Neural progenitor cell (in vitro differentiated cells): ENCODE results near the gene SLC16A2. TPM values are rescaled to one million over a fixed set of nuclear protein-coding genes. Genes with fewer than 3 reads are reported as not detected.

ENCODE experiments used
- DNase-seq: peaks from one replicate; pipeline ENCODE4 v3.0.0-alpha.2; 2016; ENCODE audit warnings: low spot score
- H2AFZ ChIP-seq: fragments of 200-600 bp; sonication (generic); replicated peaks from 2 replicates; pipeline ENCODE4 v1.6.1; 2016; ENCODE audit warnings: antibody characterized with exemption
- H3F3A ChIP-seq: fragments of 200-600 bp; sonication (generic); 2 replicates; pipeline ENCODE4 v1.6.1; 2016; ENCODE audit warnings: antibody characterized with exemption, low read depth
- H3K27ac ChIP-seq: fragments of 200-600 bp; sonication (generic); 2 replicates; pipeline ENCODE4 v1.5.1; 2016; ENCODE audit warnings: mild to moderate bottlenecking
- H3K27me3 ChIP-seq: fragments of 200-600 bp; sonication (generic); 2 replicates; pipeline ENCODE4 v1.6.1; 2016; ENCODE audit warnings: mild to moderate bottlenecking, moderate library complexity
- H3K36me3 ChIP-seq: fragments of 200-600 bp; sonication (generic); 2 replicates; pipeline ENCODE4 v1.5.1; 2016
- H3K4me1 ChIP-seq: fragments of 200-600 bp; sonication (generic); 2 replicates; pipeline ENCODE4 v1.6.1; 2016; ENCODE audit warnings: mixed run types
- H3K4me2 ChIP-seq: fragments of 200-600 bp; sonication (generic); 2 replicates; pipeline ENCODE4 v1.6.1; 2016
- H3K4me3 ChIP-seq: fragments of 200-600 bp; sonication (generic); 2 replicates; pipeline ENCODE4 v1.5.1; 2016
- H3K79me2 ChIP-seq: fragments of 200-600 bp; sonication (generic); 2 replicates; pipeline ENCODE4 v1.6.1; 2016; ENCODE audit warnings: low read depth
- H3K9ac ChIP-seq: fragments of 200-600 bp; sonication (generic); 2 replicates; pipeline ENCODE4 v1.6.1; 2016
- H3K9me3 ChIP-seq: fragments of 200-600 bp; sonication (generic); 2 replicates; pipeline ENCODE4 v1.5.1; 2016; ENCODE audit warnings: low read depth
- H4K20me1 ChIP-seq: fragments of 200-600 bp; sonication (generic); 2 replicates; pipeline ENCODE4 v1.6.1; 2016; ENCODE audit warnings: low read depth
- H3K27ac Mint-ChIP-seq: 3 replicates; pipeline ENCODE4 v1.8.0; 2021; ENCODE audit warnings: mixed read lengths
- H3K27me3 Mint-ChIP-seq: 2 replicates; pipeline ENCODE4 v1.8.0; 2022; ENCODE audit warnings: low read depth, mild to moderate bottlenecking, inconsistent platforms, moderate library complexity, mixed read lengths; ENCODE audit not compliant: insufficient read depth
- H3K36me3 Mint-ChIP-seq: 3 replicates; pipeline ENCODE4 v1.8.0; 2021; ENCODE audit warnings: mixed read lengths
- H3K4me1 Mint-ChIP-seq: 3 replicates; pipeline ENCODE4 v1.8.0; 2021; ENCODE audit warnings: mixed read lengths
- H3K4me3 Mint-ChIP-seq: 3 replicates; pipeline ENCODE4 v1.8.0; 2021; ENCODE audit warnings: mild to moderate bottlenecking, moderate library complexity, mixed read lengths
- H3K9me3 Mint-ChIP-seq: 3 replicates; pipeline ENCODE4 v1.8.0; 2020; ENCODE audit warnings: mixed read lengths
- EZH2 ChIP-seq: fragments of 200-600 bp; sonication (generic); IDR thresholded peaks from 2 replicates; pipeline ENCODE4 v1.6.1; 2017; ENCODE audit warnings: antibody characterized with exemption, mild to moderate bottlenecking, moderate library complexity
- EZH2phosphoT487 ChIP-seq: fragments of 200-600 bp; sonication (generic); IDR thresholded peaks from 2 replicates; pipeline ENCODE4 v1.6.1; 2017; ENCODE audit warnings: antibody characterized with exemption
- total RNA-seq: library from RNA; depleted of rRNA; stranded (reverse); fragments of >200 nt; gene quantifications from 2 replicates; pipeline ENCODE4 v1.2.3, GENCODE V29; 2015; ENCODE audit warnings: low replicate concordance
- TF ChIP-seq, protein P1 (sequence below): fragments of 200-600 bp; sonication (generic); IDR thresholded peaks from 2 replicates; pipeline ENCODE4 v1.5.1; 2017; ENCODE audit warnings: antibody characterized with exemption, mild to moderate bottlenecking

Gene SLC16A2
- total RNA-seq, 1 donor from 2014 or later: 12.6 TPM

DNA sequence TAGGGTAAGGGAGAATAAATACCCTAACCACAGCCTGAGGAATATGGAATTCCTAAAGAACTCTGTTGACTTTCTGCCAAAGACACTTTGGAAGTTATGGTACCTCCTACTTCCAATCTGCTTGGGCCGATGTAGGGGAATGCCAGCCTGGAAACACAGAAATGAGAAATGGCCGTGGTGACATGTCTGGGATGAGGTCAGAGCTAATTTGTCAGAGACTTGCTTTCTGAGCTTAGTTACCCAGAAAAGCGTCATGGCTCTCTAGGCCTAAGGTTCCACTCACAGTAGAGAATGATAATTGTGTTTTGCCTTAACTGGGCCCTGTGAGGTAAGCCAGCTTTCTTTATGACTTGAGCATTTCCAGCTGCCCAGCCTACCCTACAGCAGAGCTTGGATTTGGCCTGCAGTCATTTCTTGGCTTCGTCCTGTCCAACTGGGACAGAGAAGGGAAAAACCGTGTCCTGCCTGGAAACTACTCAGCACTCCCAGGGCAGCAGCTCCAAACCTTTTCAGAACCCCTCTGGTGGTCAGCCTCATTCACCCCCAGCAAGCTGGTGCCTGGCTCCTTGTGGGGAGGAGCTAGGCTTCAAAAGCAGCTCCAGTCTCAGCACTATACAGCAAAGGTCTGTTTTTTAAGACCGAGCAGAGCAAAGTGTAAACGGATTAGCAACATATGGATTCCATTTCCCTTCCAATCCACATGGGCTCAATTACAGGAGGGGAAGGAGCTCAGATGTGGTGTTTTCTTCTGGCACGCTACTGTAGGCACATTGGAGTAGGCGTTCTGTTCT is 100.9 kb downstream of the SLC16A2 start:
- Histone ChIP-seq H3K9ac (no peak overlapping the region), H3K79me2 (no peaks in the 10 kb centered on the region), H2AFZ (no peak overlapping the region), H3K4me2 (no peak overlapping the region), H3K27ac (no peak overlapping the region), H3K27me3 (no peaks in the 10 kb centered on the region), H3F3A (no peaks in the 10 kb centered on the region), H3K36me3 (no peaks in the 10 kb centered on the region), H4K20me1 (no peaks in the 10 kb centered on the region), H3K4me1 (no peaks in the 10 kb centered on the region), H3K9me3 (no peaks in the 10 kb centered on the region), H3K4me3 (no peak overlapping the region)
- no peak for TF ChIP-seq EZH2
- H3K9me3 Mint-ChIP-seq: peaks cover 5% of the 10 kb centered on the region
- no peak for DNase-seq
- no peak overlapping the region for H3K4me3 Mint-ChIP-seq
- no peaks in the 10 kb centered on the region for H3K4me1 Mint-ChIP-seq
- no peak overlapping the region for H3K27ac Mint-ChIP-seq
- H3K36me3 Mint-ChIP-seq: peaks cover 20% of the 10 kb centered on the region
- peaks cover 7% of the 10 kb centered on the region for H3K27me3 Mint-ChIP-seq

DNA sequence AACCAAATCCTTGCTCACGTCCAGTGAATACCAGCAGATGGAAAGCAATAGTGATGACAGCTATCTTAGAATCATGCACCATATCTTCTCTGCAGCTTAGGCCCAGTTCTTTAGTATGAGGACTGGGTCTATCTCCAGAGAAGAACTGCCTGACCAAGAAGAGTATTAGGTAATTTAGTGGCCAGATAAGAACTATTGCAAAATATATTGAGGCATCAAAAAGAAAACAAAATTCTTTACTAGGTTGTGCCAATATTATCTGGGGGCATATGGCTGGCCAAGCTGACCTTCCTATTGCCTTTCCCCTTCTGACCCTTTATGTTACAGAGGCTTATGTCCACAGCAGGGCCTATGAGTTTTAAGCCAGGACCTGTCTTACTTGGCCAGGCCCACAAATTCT is 101.9 kb downstream of the SLC16A2 start:
- Mint-ChIP-seq H3K27me3 (peaks cover 7% of the 10 kb centered on the region), H3K9me3 (no peaks in the 10 kb centered on the region), H3K4me1 (peaks cover 4% of the 10 kb centered on the region), H3K4me3 (no peak overlapping the region), H3K36me3 (peaks cover 23% of the 10 kb centered on the region), H3K27ac (no peak overlapping the region)
- no peaks in the 10 kb centered on the region for H3K27me3 ChIP-seq
- H3K4me1 ChIP-seq: no peaks in the 10 kb centered on the region
- no peaks in the 10 kb centered on the region for H3K9me3 ChIP-seq
- no peak overlapping the region for H2AFZ ChIP-seq
- DNase-seq: no peak
- no peaks in the 10 kb centered on the region for H3K79me2 ChIP-seq
- no peaks in the 10 kb centered on the region for H3K36me3 ChIP-seq
- H3K4me2 ChIP-seq: no peak overlapping the region
- TF ChIP-seq EZH2 (no peak), EZH2phosphoT487 (no peak)
- TF ChIP-seq, protein P1, sequence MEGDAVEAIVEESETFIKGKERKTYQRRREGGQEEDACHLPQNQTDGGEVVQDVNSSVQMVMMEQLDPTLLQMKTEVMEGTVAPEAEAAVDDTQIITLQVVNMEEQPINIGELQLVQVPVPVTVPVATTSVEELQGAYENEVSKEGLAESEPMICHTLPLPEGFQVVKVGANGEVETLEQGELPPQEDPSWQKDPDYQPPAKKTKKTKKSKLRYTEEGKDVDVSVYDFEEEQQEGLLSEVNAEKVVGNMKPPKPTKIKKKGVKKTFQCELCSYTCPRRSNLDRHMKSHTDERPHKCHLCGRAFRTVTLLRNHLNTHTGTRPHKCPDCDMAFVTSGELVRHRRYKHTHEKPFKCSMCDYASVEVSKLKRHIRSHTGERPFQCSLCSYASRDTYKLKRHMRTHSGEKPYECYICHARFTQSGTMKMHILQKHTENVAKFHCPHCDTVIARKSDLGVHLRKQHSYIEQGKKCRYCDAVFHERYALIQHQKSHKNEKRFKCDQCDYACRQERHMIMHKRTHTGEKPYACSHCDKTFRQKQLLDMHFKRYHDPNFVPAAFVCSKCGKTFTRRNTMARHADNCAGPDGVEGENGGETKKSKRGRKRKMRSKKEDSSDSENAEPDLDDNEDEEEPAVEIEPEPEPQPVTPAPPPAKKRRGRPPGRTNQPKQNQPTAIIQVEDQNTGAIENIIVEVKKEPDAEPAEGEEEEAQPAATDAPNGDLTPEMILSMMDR: no peak
- no peak overlapping the region for H3K4me3 ChIP-seq
- H3K27ac ChIP-seq: no peak overlapping the region
- no peaks in the 10 kb centered on the region for H3F3A ChIP-seq
- no peaks in the 10 kb centered on the region for H4K20me1 ChIP-seq
- no peak overlapping the region for H3K9ac ChIP-seq

DNA sequence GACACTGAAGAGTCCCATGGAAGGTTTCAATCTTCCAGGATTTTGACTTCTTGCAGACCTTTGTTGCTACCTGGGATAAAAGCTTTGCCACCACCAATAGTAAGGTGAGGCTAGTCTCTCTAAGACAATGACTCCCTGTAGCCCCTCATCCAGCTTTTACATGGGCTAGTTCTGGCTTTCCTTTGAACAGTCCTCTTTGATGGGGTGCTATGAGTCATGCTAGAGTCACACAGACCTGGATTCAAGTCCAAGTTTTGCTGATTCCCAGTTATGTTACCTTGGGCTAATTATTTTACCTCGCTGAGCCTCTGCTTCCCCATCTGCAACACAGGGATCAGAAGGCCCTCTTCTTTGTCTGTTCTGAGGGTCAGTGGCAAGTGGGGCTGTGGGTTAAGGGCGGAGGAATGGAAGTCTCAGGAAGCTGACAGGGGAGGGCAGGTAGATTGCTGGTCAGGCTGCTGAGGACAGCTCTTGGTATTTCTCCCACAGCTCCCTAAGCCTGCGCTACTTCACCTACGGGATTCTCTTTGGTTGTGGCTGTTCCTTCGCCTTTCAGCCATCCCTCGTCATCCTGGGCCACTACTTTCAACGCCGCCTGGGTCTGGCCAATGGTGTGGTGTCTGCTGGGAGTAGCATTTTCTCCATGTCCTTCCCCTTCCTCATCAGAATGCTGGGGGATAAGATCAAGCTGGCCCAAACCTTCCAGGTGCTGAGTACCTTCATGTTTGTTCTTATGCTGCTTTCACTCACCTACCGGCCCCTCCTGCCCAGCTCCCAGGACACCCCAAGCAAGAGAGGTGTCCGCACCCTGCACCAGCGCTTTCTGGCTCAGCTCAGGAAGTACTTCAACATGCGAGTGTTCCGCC is 102.8 kb downstream of the SLC16A2 start:
- H3K27me3 Mint-ChIP-seq: peaks cover 7% of the 10 kb centered on the region
- TF ChIP-seq, protein P1: no peak
- TF ChIP-seq EZH2phosphoT487 (no peak), EZH2 (no peak)
- no peak overlapping the region for H3K27ac Mint-ChIP-seq
- H3K36me3 Mint-ChIP-seq: peaks cover 23% of the 10 kb centered on the region
- H3K9ac ChIP-seq: no peak overlapping the region
- H3K4me3 Mint-ChIP-seq: no peak overlapping the region
- no peaks in the 10 kb centered on the region for H3F3A ChIP-seq
- H4K20me1 ChIP-seq: no peaks in the 10 kb centered on the region
- DNase-seq: no peak
- H3K79me2 ChIP-seq: no peaks in the 10 kb centered on the region
- H3K36me3 ChIP-seq: no peaks in the 10 kb centered on the region
- H3K27ac ChIP-seq: no peak overlapping the region
- H3K4me3 ChIP-seq: no peak overlapping the region
- H3K9me3 Mint-ChIP-seq: no peaks in the 10 kb centered on the region
- H2AFZ ChIP-seq: no peak overlapping the region
- H3K4me2 ChIP-seq: no peak overlapping the region
- no peaks in the 10 kb centered on the region for H3K9me3 ChIP-seq
- H3K27me3 ChIP-seq: no peaks in the 10 kb centered on the region
- H3K4me1 Mint-ChIP-seq: peaks cover 8% of the 10 kb centered on the region
- H3K4me1 ChIP-seq: no peaks in the 10 kb centered on the region
